ENCODE measurements around the gene C2orf74.

The C2orf74 gene

DNA sequence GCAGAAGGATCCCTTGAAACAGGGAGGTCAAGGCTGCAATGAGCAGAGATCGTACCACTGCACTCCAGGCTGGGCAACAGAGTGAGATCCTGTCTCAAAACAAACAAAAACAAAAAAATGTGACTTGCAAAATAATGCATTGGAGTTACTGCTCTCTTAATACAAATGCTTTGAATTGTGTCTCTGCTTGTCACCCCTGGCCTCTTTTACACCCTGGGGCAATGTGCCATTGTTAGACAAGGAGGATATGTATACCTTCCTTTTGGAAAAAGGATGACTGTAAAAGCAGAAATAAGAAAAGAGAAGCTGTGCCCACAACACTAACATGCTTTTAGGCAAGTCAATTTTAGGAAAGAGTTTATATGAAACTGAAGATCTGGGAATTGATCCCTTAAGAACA lies 20.8 kb upstream of the C2orf74 start:
- TF ChIP-seq NFIC (IDR thresholded peaks at IDR 0.05) = no peak

DNA sequence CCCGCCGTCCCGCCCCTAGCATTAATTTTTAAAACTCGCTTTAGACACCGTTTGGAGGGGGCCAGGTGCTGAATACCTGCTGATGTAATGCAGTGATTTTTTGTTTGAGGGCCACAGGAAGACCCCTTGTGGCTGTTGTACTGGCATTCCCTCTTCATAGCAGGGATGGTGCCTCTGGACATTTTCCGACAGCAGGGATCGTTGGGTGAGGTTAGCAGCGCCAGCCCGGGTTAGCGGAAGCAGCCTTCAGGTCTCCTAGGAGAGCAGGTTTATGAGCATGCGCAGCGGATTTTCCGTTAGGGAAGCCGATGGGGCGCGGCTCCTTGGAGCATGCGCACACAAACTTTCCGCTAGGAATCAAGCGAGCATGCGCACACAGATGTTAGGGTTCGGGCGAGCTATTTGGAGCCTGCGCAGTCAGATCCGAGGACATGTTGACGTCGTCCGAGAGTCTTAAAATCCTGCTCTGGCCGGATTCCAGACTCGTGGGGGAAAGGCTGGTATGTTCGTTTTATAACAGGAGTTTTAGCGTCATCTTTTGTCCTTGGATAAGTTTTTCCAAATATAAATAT lies 17.2 kb upstream of the C2orf74 start:
- no peak for TF ChIP-seq TCF12 (IDR thresholded peaks at IDR 0.05; ENCODE audit: low read depth)
- TF ChIP-seq YY1 (IDR thresholded peaks at IDR 0.05; ENCODE audit: low read depth) = no peak
- no peak for TF ChIP-seq ZBTB7A (IDR thresholded peaks at IDR 0.05; ENCODE audit: low read depth)
- TF ChIP-seq, protein P1, sequence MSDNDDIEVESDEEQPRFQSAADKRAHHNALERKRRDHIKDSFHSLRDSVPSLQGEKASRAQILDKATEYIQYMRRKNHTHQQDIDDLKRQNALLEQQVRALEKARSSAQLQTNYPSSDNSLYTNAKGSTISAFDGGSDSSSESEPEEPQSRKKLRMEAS (IDR thresholded peaks at IDR 0.05) = no peak
- TF ChIP-seq NFIC (IDR thresholded peaks at IDR 0.05) = no peak
- no peak for TF ChIP-seq EP300 (IDR thresholded peaks at IDR 0.05; ENCODE audit: borderline replicate concordance)
- no peak for TF ChIP-seq CEBPB (IDR thresholded peaks at IDR 0.05)
- no peak for TF ChIP-seq FOXM1 (IDR thresholded peaks at IDR 0.05; ENCODE audit: borderline replicate concordance, low read depth)
- TF ChIP-seq EGR1 (IDR thresholded peaks at IDR 0.05) = no peak
- TF ChIP-seq, protein P2, sequence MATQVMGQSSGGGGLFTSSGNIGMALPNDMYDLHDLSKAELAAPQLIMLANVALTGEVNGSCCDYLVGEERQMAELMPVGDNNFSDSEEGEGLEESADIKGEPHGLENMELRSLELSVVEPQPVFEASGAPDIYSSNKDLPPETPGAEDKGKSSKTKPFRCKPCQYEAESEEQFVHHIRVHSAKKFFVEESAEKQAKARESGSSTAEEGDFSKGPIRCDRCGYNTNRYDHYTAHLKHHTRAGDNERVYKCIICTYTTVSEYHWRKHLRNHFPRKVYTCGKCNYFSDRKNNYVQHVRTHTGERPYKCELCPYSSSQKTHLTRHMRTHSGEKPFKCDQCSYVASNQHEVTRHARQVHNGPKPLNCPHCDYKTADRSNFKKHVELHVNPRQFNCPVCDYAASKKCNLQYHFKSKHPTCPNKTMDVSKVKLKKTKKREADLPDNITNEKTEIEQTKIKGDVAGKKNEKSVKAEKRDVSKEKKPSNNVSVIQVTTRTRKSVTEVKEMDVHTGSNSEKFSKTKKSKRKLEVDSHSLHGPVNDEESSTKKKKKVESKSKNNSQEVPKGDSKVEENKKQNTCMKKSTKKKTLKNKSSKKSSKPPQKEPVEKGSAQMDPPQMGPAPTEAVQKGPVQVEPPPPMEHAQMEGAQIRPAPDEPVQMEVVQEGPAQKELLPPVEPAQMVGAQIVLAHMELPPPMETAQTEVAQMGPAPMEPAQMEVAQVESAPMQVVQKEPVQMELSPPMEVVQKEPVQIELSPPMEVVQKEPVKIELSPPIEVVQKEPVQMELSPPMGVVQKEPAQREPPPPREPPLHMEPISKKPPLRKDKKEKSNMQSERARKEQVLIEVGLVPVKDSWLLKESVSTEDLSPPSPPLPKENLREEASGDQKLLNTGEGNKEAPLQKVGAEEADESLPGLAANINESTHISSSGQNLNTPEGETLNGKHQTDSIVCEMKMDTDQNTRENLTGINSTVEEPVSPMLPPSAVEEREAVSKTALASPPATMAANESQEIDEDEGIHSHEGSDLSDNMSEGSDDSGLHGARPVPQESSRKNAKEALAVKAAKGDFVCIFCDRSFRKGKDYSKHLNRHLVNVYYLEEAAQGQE (IDR thresholded peaks at IDR 0.05; ENCODE audit: low read depth) = no peak
- TF ChIP-seq CREB1 (IDR thresholded peaks at IDR 0.05; ENCODE audit: low read depth) = no peak
- TF ChIP-seq, protein P3, sequence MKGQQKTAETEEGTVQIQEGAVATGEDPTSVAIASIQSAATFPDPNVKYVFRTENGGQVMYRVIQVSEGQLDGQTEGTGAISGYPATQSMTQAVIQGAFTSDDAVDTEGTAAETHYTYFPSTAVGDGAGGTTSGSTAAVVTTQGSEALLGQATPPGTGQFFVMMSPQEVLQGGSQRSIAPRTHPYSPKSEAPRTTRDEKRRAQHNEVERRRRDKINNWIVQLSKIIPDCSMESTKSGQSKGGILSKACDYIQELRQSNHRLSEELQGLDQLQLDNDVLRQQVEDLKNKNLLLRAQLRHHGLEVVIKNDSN (IDR thresholded peaks at IDR 0.05) = no peak
- no peak for TF ChIP-seq RAD21 (IDR thresholded peaks at IDR 0.05; ENCODE audit: low read depth)
- TF ChIP-seq TAF1 (IDR thresholded peaks at IDR 0.05; ENCODE audit: low read depth) = no peak
- TF ChIP-seq TEAD4 (IDR thresholded peaks at IDR 0.05) = no peak

DNA sequence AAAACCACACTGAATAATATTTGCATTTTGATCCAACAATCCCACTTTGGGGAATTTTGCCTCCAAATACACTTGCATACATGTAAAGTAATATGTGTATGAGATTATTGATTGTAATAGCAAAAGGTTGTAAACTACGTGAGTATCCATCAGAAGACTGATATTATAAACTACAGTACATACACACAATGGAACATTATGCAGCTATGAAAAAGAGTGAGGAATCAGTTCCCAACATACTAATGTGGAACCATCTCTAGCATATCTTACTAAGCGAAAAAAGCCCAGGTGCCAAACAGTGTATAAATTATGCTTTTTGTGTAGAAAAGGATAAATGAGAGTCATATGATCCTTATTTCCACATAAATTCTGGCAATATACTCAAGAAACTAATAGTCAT lies 16.0 kb upstream of the C2orf74 start:
- TF ChIP-seq TAF1 (IDR thresholded peaks at IDR 0.05; ENCODE audit: low read depth) (no peak), ZBTB7A (IDR thresholded peaks at IDR 0.05; ENCODE audit: low read depth) (no peak), TCF12 (IDR thresholded peaks at IDR 0.05; ENCODE audit: low read depth) (no peak), NFIC (IDR thresholded peaks at IDR 0.05) (no peak), FOXM1 (IDR thresholded peaks at IDR 0.05; ENCODE audit: borderline replicate concordance, low read depth) (no peak), CEBPB (IDR thresholded peaks at IDR 0.05) (no peak)

DNA sequence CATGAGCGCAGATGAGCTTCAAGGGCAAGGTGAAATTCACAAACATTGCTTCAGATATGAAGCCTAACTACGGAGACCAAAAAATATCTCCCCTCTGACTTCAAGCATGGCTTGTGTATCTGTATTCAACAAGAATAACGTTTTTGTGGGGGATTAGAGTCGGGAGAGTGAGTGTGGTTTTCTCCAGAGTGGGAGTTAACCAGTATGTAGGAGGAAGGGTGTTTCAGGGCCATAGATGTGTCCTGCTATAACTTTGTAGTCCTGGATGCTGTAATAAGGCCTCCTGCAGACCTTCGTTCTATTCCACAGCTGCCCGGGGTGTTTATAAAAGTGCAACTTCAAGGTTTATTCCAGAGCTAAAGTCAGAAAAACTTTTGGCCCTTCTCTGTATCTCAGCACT lies 12.9 kb upstream of the C2orf74 start:
- no peak for TF ChIP-seq RAD21 (IDR thresholded peaks at IDR 0.05; ENCODE audit: low read depth)
- no peak for TF ChIP-seq TCF12 (IDR thresholded peaks at IDR 0.05; ENCODE audit: low read depth)
- TF ChIP-seq, protein P3 (IDR thresholded peaks at IDR 0.05) = no peak
- TF ChIP-seq, protein P2 (IDR thresholded peaks at IDR 0.05; ENCODE audit: low read depth) = no peak
- TF ChIP-seq, protein P1 (IDR thresholded peaks at IDR 0.05) = no peak
- TF ChIP-seq ZBTB7A (IDR thresholded peaks at IDR 0.05; ENCODE audit: low read depth) = no peak
- TF ChIP-seq NFIC (IDR thresholded peaks at IDR 0.05) = no peak
- TF ChIP-seq TEAD4 (IDR thresholded peaks at IDR 0.05) = no peak
- no peak for TF ChIP-seq FOXM1 (IDR thresholded peaks at IDR 0.05; ENCODE audit: borderline replicate concordance, low read depth)
- no peak for TF ChIP-seq CREB1 (IDR thresholded peaks at IDR 0.05; ENCODE audit: low read depth)
- no peak for TF ChIP-seq EP300 (IDR thresholded peaks at IDR 0.05; ENCODE audit: borderline replicate concordance)
- no peak for TF ChIP-seq EGR1 (IDR thresholded peaks at IDR 0.05)
- no peak for TF ChIP-seq TAF1 (IDR thresholded peaks at IDR 0.05; ENCODE audit: low read depth)
- TF ChIP-seq CEBPB (IDR thresholded peaks at IDR 0.05) = no peak
- no peak for TF ChIP-seq YY1 (IDR thresholded peaks at IDR 0.05; ENCODE audit: low read depth)

DNA sequence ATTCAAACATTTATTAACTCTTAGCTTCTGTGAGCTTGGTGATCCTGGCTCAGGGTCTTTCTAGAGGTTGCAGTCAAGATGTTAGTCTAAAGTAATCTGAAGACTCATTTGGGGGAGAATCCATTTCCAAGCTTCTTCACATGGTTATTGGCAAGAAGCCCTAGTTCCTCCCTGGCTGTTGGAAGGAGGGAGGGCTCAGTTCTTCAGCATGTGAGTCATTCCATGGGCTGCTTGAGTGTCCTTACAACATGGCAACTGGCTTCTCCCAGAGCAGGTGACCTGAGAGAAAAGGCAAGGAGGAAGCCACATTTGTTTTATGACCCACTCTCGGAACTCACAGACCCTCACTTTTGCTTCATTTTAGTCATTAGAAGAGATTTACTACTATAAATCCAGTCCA lies 10.6 kb upstream of the C2orf74 start:
- TF ChIP-seq, protein P3 (IDR thresholded peaks at IDR 0.05) = no peak
- TF ChIP-seq TCF12 (IDR thresholded peaks at IDR 0.05; ENCODE audit: low read depth) = no peak
- no peak for TF ChIP-seq CEBPB (IDR thresholded peaks at IDR 0.05)
- no peak for TF ChIP-seq EGR1 (IDR thresholded peaks at IDR 0.05)
- TF ChIP-seq EP300 (IDR thresholded peaks at IDR 0.05; ENCODE audit: borderline replicate concordance) = no peak
- TF ChIP-seq TEAD4 (IDR thresholded peaks at IDR 0.05) = no peak
- TF ChIP-seq CREB1 (IDR thresholded peaks at IDR 0.05; ENCODE audit: low read depth) = no peak
- no peak for TF ChIP-seq TAF1 (IDR thresholded peaks at IDR 0.05; ENCODE audit: low read depth)
- no peak for TF ChIP-seq RAD21 (IDR thresholded peaks at IDR 0.05; ENCODE audit: low read depth)
- TF ChIP-seq FOXM1 (IDR thresholded peaks at IDR 0.05; ENCODE audit: borderline replicate concordance, low read depth) = no peak
- TF ChIP-seq, protein P2 (IDR thresholded peaks at IDR 0.05; ENCODE audit: low read depth) = no peak
- TF ChIP-seq, protein P1 (IDR thresholded peaks at IDR 0.05) = no peak
- TF ChIP-seq NFIC (IDR thresholded peaks at IDR 0.05) = no peak
- no peak for TF ChIP-seq ZBTB7A (IDR thresholded peaks at IDR 0.05; ENCODE audit: low read depth)
- TF ChIP-seq YY1 (IDR thresholded peaks at IDR 0.05; ENCODE audit: low read depth) = no peak

Data from Ishikawa (cell line).